Cardiac fibroblast (primary cell): ENCODE data around the gene CD82.

Experiments used
- DNase-seq, 2 donors: peaks; one replicate each; pipeline versions ENCODE4 v3.0.0 to v3.0.0-alpha.2; 2010; ENCODE audit warnings: low read depth in 2 of 2
- H3K4me3 ChIP-seq, 2 donors: replicated peaks in 1 of 2; 1 replicate in 1 of 2; 2 replicates in 1 of 2; pipeline ENCODE4 v1.5.1; 2011; ENCODE audit warnings: low read depth in 2 of 2, low read length in 2 of 2, mild to moderate bottlenecking in 2 of 2, moderate library complexity in 1 of 2
- CTCF ChIP-seq: IDR thresholded peaks from one replicate; pipeline ENCODE4 v1.5.1; 2011; ENCODE audit warnings: low read depth, mild to moderate bottlenecking, low read length, inconsistent platforms

The CD82 gene

GRCh38 chr11:44611088-44611487, 45.6 kb downstream of the CD82 start:
- no peak for DNase-seq
- TF ChIP-seq CTCF, result no peak
- H3K4me3 ChIP-seq, result no peak overlapping the region

GRCh38 chr11:44611687-44612434, 46.4 kb downstream of the CD82 start:
- TF ChIP-seq CTCF, result no peak
- DNase-seq, result no peak

GRCh38 chr11:44613153-44613552, 47.7 kb downstream of the CD82 start:
- no peak for TF ChIP-seq CTCF
- no peak for DNase-seq
- H3K4me3 ChIP-seq, result no peak overlapping the region

More at GRCh38 chr11:44611687-44612434, 46.4 kb downstream of the CD82 start:
- no peak overlapping the region for H3K4me3 ChIP-seq

- TF ChIP-seq CTCF, result no peak
- no peak for DNase-seq
- no peak overlapping the region for H3K4me3 ChIP-seq
These were observed 48.9 kb downstream of the CD82 start for GRCh38 chr11:44614281-44614775.

GRCh38 chr11:44615041-44615755, 49.7 kb downstream of the CD82 start:
- no peak for TF ChIP-seq CTCF
- DNase-seq, result no peak
- H3K4me3 ChIP-seq, result no peak overlapping the region

GRCh38 chr11:44615913-44616791, 50.7 kb downstream of the CD82 start:
- DNase-seq, result no peak
- H3K4me3 ChIP-seq, result no peak overlapping the region
- TF ChIP-seq CTCF, result no peak
